Right atrium auricular region (tissue), 2 donors: ENCODE data around the gene SNRPA. TPM values are rescaled to one million over a fixed set of nuclear protein-coding genes. Genes with fewer than 3 reads are reported as not detected.
"Not testable (repeated sequence)": the region's sequence is repeated elsewhere in the genome, so short reads cannot be mapped to it uniquely, and the experiment has no call there.

Experiments
- DNase-seq: peaks from one replicate; pipeline ENCODE4 v3.0.0-alpha.2; 2019; ENCODE audit warnings: low spot score
- H3K27ac ChIP-seq, 2 donors: fragments of 200-600 bp; sonication (generic); 1 replicate in 1 of 2; 2 replicates in 1 of 2; pipeline ENCODE4 v1.5.1; 2016 to 2019
- H3K27me3 ChIP-seq, 2 donors: fragments of 200-600 bp; sonication (generic); one replicate each; pipeline versions ENCODE4 v1.5.1 to v1.6.0; 2017 to 2019
- H3K36me3 ChIP-seq: fragments of 200-600 bp; sonication (generic); one replicate; pipeline ENCODE4 v1.5.1; 2016
- H3K4me1 ChIP-seq, 2 donors: fragments of 200-600 bp; sonication (generic); one replicate each; pipeline versions ENCODE4 v1.5.1 to v1.6.0; 2017 to 2019
- H3K4me3 ChIP-seq, 2 donors: fragments of 200-600 bp; sonication (generic); 1 replicate in 1 of 2; 2 replicates in 1 of 2; pipeline ENCODE4 v1.5.1; 2017 to 2019; ENCODE audit warnings: mild to moderate bottlenecking in 1 of 2, moderate library complexity in 1 of 2
- H3K9me3 ChIP-seq, 2 donors: fragments of 200-600 bp; sonication (generic); one replicate each; pipeline ENCODE4 v1.5.1; 2019
- total RNA-seq, 2 donors: library from RNA; depleted of rRNA; stranded (reverse); fragments of >200 nt; gene quantifications; one replicate each; pipeline ENCODE4 v1.1.0, GENCODE V29; 2016
- TF ChIP-seq, protein P1 (sequence below), 2 donors: fragments of 200-600 bp; sonication (generic); IDR thresholded peaks; one replicate each; pipeline ENCODE4 v1.5.1; 2019; ENCODE audit warnings: antibody characterized with exemption in 2 of 2

Gene SNRPA
- total RNA-seq, 2 donors from 2014 or later: 30.7 to 32.9 TPM

DNA sequence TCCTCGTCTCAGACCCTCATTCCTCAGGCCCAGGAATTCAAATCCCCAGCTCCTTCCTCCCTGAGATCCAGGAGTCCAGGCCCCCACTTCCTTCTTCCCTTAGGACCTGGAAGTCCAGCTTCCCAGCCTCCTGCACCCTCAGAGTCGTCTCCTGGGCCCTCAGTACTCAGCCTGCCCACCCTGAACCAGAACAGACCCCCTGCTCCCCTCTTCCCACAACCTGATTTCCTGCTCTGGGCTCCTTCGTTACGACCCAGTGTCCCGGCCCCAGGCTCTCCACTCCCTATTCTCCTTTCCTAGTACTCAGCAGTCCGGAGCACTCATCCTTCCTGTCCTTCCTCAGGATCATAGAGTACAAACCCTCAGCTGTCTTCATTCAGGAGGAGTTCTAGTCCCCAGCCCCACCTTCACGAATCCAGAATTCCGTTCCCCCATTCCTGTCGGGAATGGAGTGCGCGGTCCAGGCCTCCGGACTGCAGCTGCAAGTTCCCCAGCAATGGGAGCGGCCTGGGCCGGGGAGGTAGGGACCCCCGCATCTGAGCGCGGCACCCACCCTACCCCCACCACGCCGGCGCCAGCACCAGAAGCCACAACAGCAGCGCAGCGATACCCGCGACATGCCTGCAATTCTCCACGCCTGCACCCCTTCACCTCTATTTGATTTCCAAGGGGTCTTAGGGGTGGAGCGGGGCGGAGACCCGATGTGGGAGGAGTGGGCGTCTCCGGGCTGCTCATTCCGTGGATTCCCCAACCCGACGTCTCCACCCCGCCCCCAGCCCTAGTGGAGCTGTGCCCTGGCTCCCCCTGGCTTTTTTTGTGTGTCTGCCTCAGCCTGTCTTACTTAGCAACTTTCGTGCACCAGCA is 60.7 kb downstream of the SNRPA start:
- no peak for DNase-seq
- peaks cover 0 to 55% of the 10 kb centered on the region in 2 donors for H3K4me1 ChIP-seq
- H3K27ac ChIP-seq: peak overlapping the region; percentile 62 to 74

DNA sequence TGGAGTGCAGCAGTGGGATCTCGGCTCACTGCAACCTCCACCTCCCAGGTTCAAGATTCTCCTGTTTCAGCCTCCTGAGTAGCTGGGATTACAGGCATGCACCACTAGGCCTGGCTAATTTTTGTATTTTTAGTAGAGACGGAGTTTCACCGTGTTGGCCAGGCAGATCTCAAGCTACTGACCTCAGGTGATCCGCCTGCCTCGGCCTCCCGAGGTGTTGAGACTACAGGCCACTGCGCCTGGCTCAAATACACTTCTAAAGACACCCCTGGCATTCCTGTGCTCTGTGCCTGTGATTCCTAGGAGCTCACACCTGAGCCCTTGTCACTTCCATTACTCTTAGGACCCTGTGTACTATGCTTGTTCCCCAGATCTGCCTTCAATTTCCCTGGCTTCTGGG is 61.6 kb downstream of the SNRPA start:
- not testable (repeated sequence) for H3K27ac ChIP-seq, H3K4me3 ChIP-seq, H3K27me3 ChIP-seq, H3K9me3 ChIP-seq, DNase-seq
- peaks cover 24% of the 10 kb centered on the region for H3K36me3 ChIP-seq
- H3K4me1 ChIP-seq: peaks cover 0 to 46% of the 10 kb centered on the region in 2 donors

More for the DNA sequence above, 60.7 kb downstream of the SNRPA start:
- Histone ChIP-seq H3K27me3 (no peaks in the 10 kb centered on the region), H3K4me3 (peak overlapping the region; percentile 39 to 48), H3K36me3 (peaks cover 32% of the 10 kb centered on the region), H3K9me3 (no peaks in the 10 kb centered on the region)
- TF ChIP-seq, protein P1, sequence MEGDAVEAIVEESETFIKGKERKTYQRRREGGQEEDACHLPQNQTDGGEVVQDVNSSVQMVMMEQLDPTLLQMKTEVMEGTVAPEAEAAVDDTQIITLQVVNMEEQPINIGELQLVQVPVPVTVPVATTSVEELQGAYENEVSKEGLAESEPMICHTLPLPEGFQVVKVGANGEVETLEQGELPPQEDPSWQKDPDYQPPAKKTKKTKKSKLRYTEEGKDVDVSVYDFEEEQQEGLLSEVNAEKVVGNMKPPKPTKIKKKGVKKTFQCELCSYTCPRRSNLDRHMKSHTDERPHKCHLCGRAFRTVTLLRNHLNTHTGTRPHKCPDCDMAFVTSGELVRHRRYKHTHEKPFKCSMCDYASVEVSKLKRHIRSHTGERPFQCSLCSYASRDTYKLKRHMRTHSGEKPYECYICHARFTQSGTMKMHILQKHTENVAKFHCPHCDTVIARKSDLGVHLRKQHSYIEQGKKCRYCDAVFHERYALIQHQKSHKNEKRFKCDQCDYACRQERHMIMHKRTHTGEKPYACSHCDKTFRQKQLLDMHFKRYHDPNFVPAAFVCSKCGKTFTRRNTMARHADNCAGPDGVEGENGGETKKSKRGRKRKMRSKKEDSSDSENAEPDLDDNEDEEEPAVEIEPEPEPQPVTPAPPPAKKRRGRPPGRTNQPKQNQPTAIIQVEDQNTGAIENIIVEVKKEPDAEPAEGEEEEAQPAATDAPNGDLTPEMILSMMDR (IDR thresholded peaks at IDR 0.05): no peak

DNA sequence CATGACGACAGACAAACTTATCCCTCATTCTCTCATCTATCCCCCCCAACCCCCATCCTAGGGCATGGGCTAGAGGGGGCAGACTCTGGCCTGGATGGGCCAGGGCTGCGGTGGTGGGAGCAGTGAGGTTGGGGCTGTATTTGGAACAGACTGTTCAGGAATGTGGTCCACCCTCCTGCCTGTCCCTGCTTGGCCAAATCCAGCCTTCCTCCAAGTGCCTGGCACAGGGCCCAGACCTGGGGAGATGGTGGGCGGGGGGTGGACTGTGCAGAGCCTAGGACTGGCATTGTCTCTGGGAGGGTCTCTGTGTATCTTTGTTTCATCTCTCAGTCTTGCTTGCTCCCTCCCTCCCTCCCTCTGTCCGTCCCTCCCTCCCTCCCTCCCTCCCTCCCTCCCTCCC is 62.2 kb downstream of the SNRPA start:
- TF ChIP-seq, protein P1 (IDR thresholded peaks at IDR 0.05): no peak
- Histone ChIP-seq H3K4me1 (peaks cover 0 to 40% of the 10 kb centered on the region in 2 donors), H3K36me3 (peaks cover 18% of the 10 kb centered on the region), H3K27me3 (no peaks in the 10 kb centered on the region), H3K4me3 (no peak overlapping the region), H3K9me3 (no peaks in the 10 kb centered on the region), H3K27ac (no peak overlapping the region)
- DNase-seq: no peak

Other genes with a start within 250 kb of the SNRPA start
- gene SHKBP1, start 174.3 kb upstream of the SNRPA start, total RNA-seq: 10 to 100 TPM; 15.8 to 35.6 TPM
- gene LTBP4, start 149.8 kb upstream of the SNRPA start, total RNA-seq: 100 to 1,000 TPM; 152 to 257 TPM
- 10 to 100 TPM; 11.2 to 28.1 TPM for gene NUMBL, start 60.6 kb upstream of the SNRPA start, total RNA-seq
- 10 to 100 TPM; 23.3 to 26.6 TPM for gene COQ8B, start 34.3 kb upstream of the SNRPA start, total RNA-seq
- 10 to 100 TPM; 15.2 to 15.6 TPM for gene ITPKC, start 34.1 kb upstream of the SNRPA start, total RNA-seq
- gene ACTMAP, start 726 bp upstream of the SNRPA start, total RNA-seq: 1 to 10 TPM; 3.7 to 5.3 TPM
- gene MIA, start 24.3 kb downstream of the SNRPA start, total RNA-seq: 1 to 10 TPM in 1 of 2 donors, not detected in 1; 3.5 TPM
- gene RAB4B, start 27.0 kb downstream of the SNRPA start, total RNA-seq: 10 to 100 TPM; 14.6 to 23.6 TPM
- 10 to 100 TPM; 41.7 to 61.3 TPM for gene EGLN2, start 48.0 kb downstream of the SNRPA start, total RNA-seq
- not detected for gene CYP2A6, start 99.2 kb downstream of the SNRPA start, total RNA-seq
- gene CYP2A7, start 131.0 kb downstream of the SNRPA start, total RNA-seq: not detected
- not detected for gene CYP2B6, start 240.1 kb downstream of the SNRPA start, total RNA-seq